WTC11 (cell line): ENCODE results near the gene PLXNA3.

Source experiments
- ATF3 ChIP-seq: sonication (generic); formaldehyde crosslinking; conservative IDR thresholded peaks from 2 replicates; pipeline ENCODE4 v1.8.1; 2022; ENCODE audit warnings: mild to moderate bottlenecking, missing genetic modification reagents
- CTCF ChIP-seq: fragments of 200-600 bp; IDR thresholded peaks from 2 replicates; pipeline ENCODE4 v1.8.0; 2022; ENCODE audit warnings: antibody characterized with exemption
- HMGXB4 ChIP-seq: sonication (generic); formaldehyde crosslinking; IDR thresholded peaks from 2 replicates; pipeline ENCODE4 v1.8.1; 2023; ENCODE audit warnings: mild to moderate bottlenecking, moderate library complexity, missing genetic modification reagents
- NR2C2 ChIP-seq: sonication (generic); formaldehyde crosslinking; IDR thresholded peaks from 2 replicates; pipeline ENCODE4 v1.8.0; 2022; ENCODE audit warnings: mild to moderate bottlenecking, missing genetic modification reagents
- STAT6 ChIP-seq: sonication (generic); formaldehyde crosslinking; conservative IDR thresholded peaks from 2 replicates; pipeline ENCODE4 v1.8.1; 2023; ENCODE audit warnings: mild to moderate bottlenecking, low read depth, missing genetic modification reagents, moderate library complexity
- TP53 ChIP-seq: sonication (generic); formaldehyde crosslinking; IDR thresholded peaks from 2 replicates; pipeline ENCODE4 v1.8.1; 2023; ENCODE audit warnings: mild to moderate bottlenecking, missing genetic modification reagents
- ZNF232 ChIP-seq: sonication (generic); formaldehyde crosslinking; IDR thresholded peaks from 2 replicates; pipeline ENCODE4 v1.8.0; 2022; ENCODE audit warnings: mild to moderate bottlenecking, missing genetic modification reagents

- TF ChIP-seq NR2C2: no peak
- TF ChIP-seq ATF3: no peak
- no peak for TF ChIP-seq ZNF232 (CRISPR knock-in tag)
- TF ChIP-seq TP53 (CRISPR knock-in tag): no peak
- no peak for TF ChIP-seq CTCF
- no peak for TF ChIP-seq STAT6 (CRISPR knock-in tag)
- TF ChIP-seq HMGXB4 (CRISPR knock-in tag): no peak
Measured at GRCh38 chrX:154431341-154431740, 26.7 kb upstream of the PLXNA3 start.
